Measurements from ENCODE around the gene TSHZ2.

DNA sequence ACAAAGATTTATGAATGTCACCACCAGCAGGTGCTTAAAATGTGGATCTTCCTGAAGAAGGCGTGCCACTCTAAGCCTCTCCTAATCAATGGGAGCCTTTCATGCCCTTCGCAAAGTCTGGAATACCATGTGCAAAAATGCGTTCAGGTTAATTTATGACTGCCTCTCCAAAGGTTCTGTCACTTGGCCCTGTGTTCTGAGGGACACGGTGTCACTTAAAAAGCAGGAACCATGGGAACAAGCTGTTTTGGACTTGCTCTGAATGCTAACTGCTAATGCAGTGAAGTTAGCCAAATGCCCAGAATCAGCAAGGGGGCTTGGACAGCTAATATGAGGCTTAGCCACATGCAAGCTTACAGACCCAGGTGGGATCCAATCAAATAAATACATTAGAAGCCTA, 250.3 kb downstream of the TSHZ2 start:
- TF ChIP-seq CTCF (IDR thresholded peaks at IDR 0.05): no peak
- no peak for TF ChIP-seq POLR2A (IDR thresholded peaks at IDR 0.05)
- no peak for TF ChIP-seq POLR2AphosphoS5 (IDR thresholded peaks at IDR 0.05)
